ENCODE results near the gene PADI3. TPM values are rescaled to one million over a fixed set of nuclear protein-coding genes. Genes with fewer than 3 reads are reported as not detected.

Gene PADI3
- total RNA-seq = not detected

DNA sequence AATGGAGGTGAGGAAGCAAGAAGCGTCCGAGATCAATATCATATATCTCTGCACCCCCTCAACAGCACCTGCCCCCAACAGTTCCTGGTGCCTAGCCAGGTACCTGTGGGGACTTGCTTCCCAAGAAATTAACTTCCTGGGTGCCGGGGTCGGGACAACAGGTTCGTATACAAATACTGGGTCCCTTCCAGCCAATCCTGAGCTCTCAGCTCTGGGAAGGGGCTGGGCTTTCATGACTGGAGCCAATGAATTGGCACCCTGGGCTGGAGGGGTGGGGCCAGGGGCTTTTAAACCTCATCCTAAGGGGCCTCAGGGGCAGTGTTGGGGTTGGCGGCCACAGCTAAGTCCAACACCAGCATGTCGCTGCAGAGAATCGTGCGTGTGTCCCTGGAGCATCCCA, at the start of gene PADI3:
Gene PADI3 (plus strand): TSS at position 318 of the 400 bp plus-strand sequence. CDS start 40 bp downstream, at position 358.
- no peak for TF ChIP-seq POLR2AphosphoS5 (IDR thresholded peaks at IDR 0.05)
- no peak for TF ChIP-seq POLR2A (IDR thresholded peaks at IDR 0.05)
- TF ChIP-seq CTCF (IDR thresholded peaks at IDR 0.05) = no peak
- Histone ChIP-seq H3K27ac (no peak within 1 kb of the TSS), H3K9me3 (no peaks in the 10 kb centered on the region), H3K4me1 (peaks cover 0 to 4% of the 10 kb centered on the region in 2 donors), H3K4me3 (no peak within 1 kb of the TSS), H3K36me3 (no peaks in the 10 kb centered on the region), H3K27me3 (no peaks in the 10 kb centered on the region)
- intact Hi-C loops (cut with DNase I; ENCODE audit: low total_unique reads) = no loop called here
- no peak for DNase-seq (ENCODE audit: low spot score in 2 of 2)

- H3K4me1 ChIP-seq = no peaks in the 10 kb centered on the region
- H3K9me3 ChIP-seq = no peaks in the 10 kb centered on the region
- H3K27me3 ChIP-seq = no peaks in the 10 kb centered on the region
- DNase-seq (ENCODE audit: low spot score in 2 of 2) = peak in 1 of 2 donors; percentile 28
- H3K27ac ChIP-seq = no peak overlapping the region
- no peak for TF ChIP-seq POLR2A (IDR thresholded peaks at IDR 0.05)
- no peak for TF ChIP-seq POLR2AphosphoS5 (IDR thresholded peaks at IDR 0.05)
- TF ChIP-seq CTCF (IDR thresholded peaks at IDR 0.05) = no peak
- H3K36me3 ChIP-seq = no peaks in the 10 kb centered on the region
- H3K4me3 ChIP-seq = no peak overlapping the region
- intact Hi-C loops (cut with DNase I; ENCODE audit: low total_unique reads) = no loop called here
Observed at GRCh38 chr1:17199267-17200044, 49.4 kb upstream of the PADI3 start.

DNA sequence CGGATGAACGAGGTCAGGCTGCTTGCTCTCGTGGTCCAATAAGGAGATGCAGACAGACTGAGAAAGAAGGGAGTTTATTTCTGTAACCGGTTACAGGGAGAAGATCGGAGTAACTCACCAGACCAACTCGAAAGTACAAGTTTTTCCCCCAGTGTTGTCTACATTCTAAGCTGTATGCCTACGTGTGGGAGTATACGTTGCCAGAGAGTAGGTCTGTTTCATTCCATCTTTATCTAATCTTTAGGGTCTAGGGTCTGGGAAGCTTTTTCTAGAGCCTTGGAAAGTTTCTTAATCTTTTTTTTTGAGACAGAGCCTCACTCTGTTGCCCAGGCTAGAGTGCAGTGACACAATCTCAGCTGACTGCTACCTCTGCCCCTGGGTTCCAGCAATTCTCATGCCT, 48.7 kb upstream of the PADI3 start:
- intact Hi-C loops (cut with DNase I; ENCODE audit: low total_unique reads) = no loop called here
- no peak for DNase-seq (ENCODE audit: low spot score in 2 of 2)
- Histone ChIP-seq H3K27me3 (no peaks in the 10 kb centered on the region), H3K9me3 (no peaks in the 10 kb centered on the region), H3K36me3 (no peaks in the 10 kb centered on the region), H3K27ac (no peak overlapping the region), H3K4me3 (no peak overlapping the region), H3K4me1 (no peaks in the 10 kb centered on the region)
- TF ChIP-seq CTCF (IDR thresholded peaks at IDR 0.05) (no peak), POLR2AphosphoS5 (IDR thresholded peaks at IDR 0.05) (no peak), POLR2A (IDR thresholded peaks at IDR 0.05) (no peak)

- Histone ChIP-seq H3K36me3 (no peaks in the 10 kb centered on the region), H3K9me3 (no peaks in the 10 kb centered on the region), H3K27me3 (no peaks in the 10 kb centered on the region), H3K4me3 (no peak overlapping the region), H3K4me1 (no peaks in the 10 kb centered on the region), H3K27ac (no peak overlapping the region)
- intact Hi-C loops (cut with DNase I; ENCODE audit: low total_unique reads) = no loop called here
- DNase-seq (ENCODE audit: low spot score in 2 of 2) = no peak
- no peak for TF ChIP-seq POLR2A (IDR thresholded peaks at IDR 0.05)
- TF ChIP-seq CTCF (IDR thresholded peaks at IDR 0.05) = no peak
- no peak for TF ChIP-seq POLR2AphosphoS5 (IDR thresholded peaks at IDR 0.05)
Observed at GRCh38 chr1:17200756-17201155, 48.1 kb upstream of the PADI3 start.

DNA sequence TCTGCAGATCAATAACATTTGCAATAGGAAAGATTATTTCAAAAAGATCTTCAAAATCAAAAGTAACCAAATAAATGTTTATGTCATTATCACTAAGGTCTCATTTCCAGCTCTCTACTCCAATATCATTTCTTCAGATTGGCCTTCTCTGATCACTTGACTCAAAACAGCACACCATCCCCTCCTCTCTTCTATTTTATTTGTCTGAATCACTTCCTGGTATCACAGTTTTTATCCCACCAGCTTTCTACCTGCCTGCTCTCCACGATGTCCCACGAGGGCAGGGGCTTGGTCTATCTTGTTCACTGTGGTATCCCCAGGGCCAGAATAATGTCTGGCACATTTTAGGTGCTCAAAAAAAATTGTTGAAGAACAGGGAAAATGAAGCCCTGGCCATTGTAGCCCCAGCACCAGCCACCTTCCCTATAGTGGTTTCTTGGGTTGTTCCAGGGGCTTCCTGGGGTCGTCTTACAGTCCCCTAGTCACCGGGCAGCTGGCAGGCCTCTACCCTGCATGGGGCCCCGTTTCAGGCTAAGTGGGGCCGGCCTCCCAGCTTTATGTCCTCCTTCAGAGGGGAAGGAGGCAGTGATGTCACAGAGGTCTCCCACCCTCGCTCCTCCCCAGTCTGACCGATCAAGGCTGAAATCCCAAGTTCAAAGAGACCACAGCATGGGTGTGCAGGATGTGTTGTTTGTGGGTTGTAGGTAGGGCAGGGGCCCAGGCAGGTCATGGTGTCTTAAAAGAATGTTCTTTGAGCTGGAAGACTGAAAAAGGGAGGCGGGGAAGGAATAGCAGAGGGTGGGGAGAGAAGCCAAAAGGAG, 47.5 kb upstream of the PADI3 start:
- H3K4me1 ChIP-seq = no peaks in the 10 kb centered on the region
- intact Hi-C loops (cut with DNase I; ENCODE audit: low total_unique reads) = no loop called here
- no peaks in the 10 kb centered on the region for H3K9me3 ChIP-seq
- peak in 1 of 2 donors; percentile 17 for DNase-seq (ENCODE audit: low spot score in 2 of 2)
- no peaks in the 10 kb centered on the region for H3K27me3 ChIP-seq
- no peak overlapping the region for H3K4me3 ChIP-seq
- H3K36me3 ChIP-seq = no peaks in the 10 kb centered on the region
- no peak overlapping the region for H3K27ac ChIP-seq
- TF ChIP-seq POLR2A (IDR thresholded peaks at IDR 0.05) = no peak
- no peak for TF ChIP-seq POLR2AphosphoS5 (IDR thresholded peaks at IDR 0.05)

Data from breast epithelium (tissue), 4 donors.